GM21390 (cell line): ENCODE data around the gene CA12.

ENCODE experiments used
- ATAC-seq: cut with Tn5 transposase; IDR thresholded peaks from one replicate; pipeline ENCODE4 v1.9.1; 2021; ENCODE audit not compliant: unreplicated experiment

Gene CA12

GRCh38 chr15:63312286-63312685 is 69.4 kb downstream of the CA12 start:
- ATAC-seq = no peak

GRCh38 chr15:63310646-63311045 is 71.0 kb downstream of the CA12 start:
- no peak for ATAC-seq

GRCh38 chr15:63308947-63309346 is 72.7 kb downstream of the CA12 start:
- no peak for ATAC-seq

GRCh38 chr15:63308491-63308890 is 73.2 kb downstream of the CA12 start:
- no peak for ATAC-seq

GRCh38 chr15:63306492-63307073 is 75.1 kb downstream of the CA12 start:
- ATAC-seq = no peak

DNA sequence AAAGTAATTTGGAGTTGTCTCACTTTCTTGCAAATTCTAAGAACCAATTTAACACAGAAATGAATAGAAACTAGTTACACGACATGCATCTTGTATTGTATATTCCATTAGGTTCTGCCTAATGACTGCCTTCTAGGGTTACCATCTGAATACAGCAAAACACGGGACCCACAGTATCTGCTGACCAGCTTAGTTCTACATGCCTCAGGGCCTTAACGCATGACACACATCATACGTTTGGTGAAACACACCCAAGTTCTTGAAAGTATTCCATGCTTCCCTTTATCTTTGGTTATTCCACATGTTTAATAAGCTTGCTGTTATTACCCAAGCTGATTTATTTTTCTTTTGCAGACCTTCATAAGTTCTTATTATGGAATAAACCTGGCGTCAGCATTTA is 76.4 kb downstream of the CA12 start:
- ATAC-seq = no peak

GRCh38 chr15:63301088-63301487 is 80.6 kb downstream of the CA12 start:
- no peak for ATAC-seq

GRCh38 chr15:63299943-63300575 is 81.6 kb downstream of the CA12 start:
- ATAC-seq = no peak

GRCh38 chr15:63296195-63296594 is 85.5 kb downstream of the CA12 start:
- ATAC-seq = no peak

GRCh38 chr15:63295341-63295740 is 86.3 kb downstream of the CA12 start:
- ATAC-seq = no peak

GRCh38 chr15:63294359-63294758 is 87.3 kb downstream of the CA12 start:
- no peak for ATAC-seq

- no peak for ATAC-seq
Measured at GRCh38 chr15:63292771-63293170, 88.9 kb downstream of the CA12 start.

GRCh38 chr15:63292241-63292640 is 89.4 kb downstream of the CA12 start:
- no peak for ATAC-seq

DNA sequence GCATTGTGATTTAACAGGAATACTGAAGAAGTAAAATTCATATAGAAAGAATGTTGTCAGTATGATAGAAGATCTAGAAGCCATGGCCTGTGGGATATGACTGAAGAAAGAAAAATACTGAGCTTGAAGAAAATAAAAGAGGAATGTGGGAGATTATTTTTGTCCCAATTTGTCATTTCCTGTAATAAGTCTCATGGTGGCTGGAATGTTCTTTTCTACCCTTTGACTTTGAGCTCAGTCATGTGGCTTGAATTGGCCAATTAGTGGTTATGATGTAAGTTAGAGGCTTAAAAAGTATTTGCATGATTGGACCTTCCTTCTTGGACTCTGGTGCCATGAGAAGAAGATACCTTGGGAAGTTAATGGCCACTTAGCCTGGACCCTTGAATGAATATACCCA is 90.1 kb downstream of the CA12 start:
- no peak for ATAC-seq

DNA sequence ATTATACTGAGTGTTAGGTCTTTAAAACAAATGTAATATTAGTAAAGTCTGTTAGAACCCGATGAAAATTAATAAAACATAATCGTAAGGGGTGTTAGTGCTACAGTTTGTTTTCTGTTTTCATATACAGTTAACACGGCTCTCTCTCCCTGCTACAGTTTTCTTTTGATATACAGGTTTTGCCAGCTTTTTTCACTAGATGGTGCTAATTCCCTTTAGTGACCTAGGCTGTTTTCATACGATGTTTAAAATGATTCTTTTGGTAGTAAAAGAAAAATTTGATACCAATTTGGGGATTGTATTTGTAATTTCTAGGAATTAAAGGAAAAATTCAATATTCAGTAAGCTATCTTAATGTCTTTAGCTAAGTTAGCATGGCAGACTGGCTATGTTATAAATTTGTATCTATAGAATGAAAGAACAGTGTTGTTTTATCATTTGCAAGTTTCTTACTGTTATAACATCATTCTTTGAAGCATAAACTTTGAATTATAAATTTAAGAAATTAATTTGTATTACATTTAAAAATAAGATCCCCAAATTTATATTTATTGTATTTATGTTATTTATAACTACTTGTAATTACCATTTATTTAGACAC is 92.8 kb downstream of the CA12 start:
- no peak for ATAC-seq

GRCh38 chr15:63288342-63288741 is 93.3 kb downstream of the CA12 start:
- ATAC-seq = no peak

DNA sequence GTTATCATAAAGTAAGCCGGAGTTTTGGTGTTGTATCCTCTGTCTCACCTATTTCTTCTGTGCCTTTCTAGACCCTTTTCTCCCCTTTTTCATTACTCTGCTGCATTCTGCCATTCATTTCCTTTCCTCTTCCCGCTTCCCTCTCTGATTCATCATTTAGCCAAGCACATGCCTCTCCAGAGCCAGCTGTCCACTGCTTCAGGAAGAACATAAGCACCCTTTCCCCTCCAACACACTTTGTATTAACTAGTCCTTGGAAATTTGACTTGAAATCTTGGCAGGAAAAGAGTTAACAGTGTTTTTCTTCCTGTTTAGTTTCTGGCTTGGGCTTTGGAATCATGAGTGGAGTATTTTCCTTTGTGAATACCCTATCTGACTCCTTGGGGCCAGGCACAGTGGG is 94.5 kb downstream of the CA12 start:
- ATAC-seq = no peak

- ATAC-seq = no peak
Measured at GRCh38 chr15:63284335-63284734, 97.3 kb downstream of the CA12 start.

DNA sequence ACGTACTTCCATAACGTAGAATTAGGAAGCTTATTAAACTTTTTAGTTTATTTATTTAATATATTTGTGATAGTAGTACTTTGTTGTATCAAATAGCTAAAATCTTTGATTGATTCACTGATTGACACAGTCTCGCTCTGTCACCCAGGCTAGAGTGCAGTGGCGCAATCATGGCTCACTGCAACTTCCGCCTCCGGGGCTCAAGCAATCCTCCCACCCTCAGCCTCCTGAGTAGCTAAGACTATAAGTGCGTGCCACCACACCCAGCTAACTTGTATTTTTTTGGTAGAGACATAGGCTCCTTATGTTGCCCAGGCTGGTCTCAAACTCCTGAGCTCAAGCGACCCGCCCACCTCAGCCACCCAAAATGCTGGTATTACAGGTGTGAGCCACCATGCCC is 98.5 kb downstream of the CA12 start:
- no peak for ATAC-seq

DNA sequence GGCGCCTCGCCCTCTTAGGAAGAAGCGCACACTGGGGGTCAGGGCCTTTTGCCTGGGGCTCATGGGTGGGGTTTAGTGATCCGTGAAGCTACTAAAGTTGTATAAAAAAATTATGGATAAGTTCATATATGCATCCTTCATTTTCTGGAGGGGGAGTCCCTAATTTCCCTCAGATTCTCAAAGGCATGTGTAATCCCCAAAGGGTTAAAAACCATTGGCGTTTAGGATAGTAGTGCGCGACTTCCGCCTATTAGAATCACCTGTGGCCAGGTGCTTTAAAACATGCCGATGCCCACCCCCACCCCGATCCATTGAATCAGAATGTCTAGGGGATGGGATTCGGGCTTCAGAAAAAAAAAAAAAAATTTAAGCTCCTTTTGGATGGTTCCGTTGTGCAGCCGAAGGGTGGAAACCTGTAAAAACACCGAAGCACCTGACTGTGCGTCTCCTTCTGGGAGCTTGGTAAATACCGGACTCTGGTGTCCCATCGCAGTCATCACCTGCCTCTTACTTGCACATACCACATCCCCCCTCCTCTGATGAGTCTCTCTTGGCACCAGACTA is 103.7 kb downstream of the CA12 start:
- no peak for ATAC-seq

- peak; percentile 71 for ATAC-seq
Measured at GRCh38 chr15:63277038-63277892, 104.4 kb downstream of the CA12 start, which contains the start of gene APH1B. APH1B (plus strand) TSS chr15:63277605; CDS start chr15:63277624, 19 bp downstream.
